HepG2 (cell line): ENCODE results near the gene PCDHA7. TPM values are rescaled to one million over a fixed set of nuclear protein-coding genes. Genes with fewer than 3 reads are reported as not detected.

ENCODE experiments used
- ATAC-seq: fragments of 200-7000 bp; cut with Tn5 transposase; 3 replicates; pipeline ENCODE4 v1.9.1; 2020; ENCODE audit warnings: mild to moderate bottlenecking, moderate library complexity
- BruUV-seq: library from RNA; stranded (reverse); fragments of 400-500 nt; replicated peaks from 2 replicates; lab custom pipeline; 2021; lab: Mats Ljungman, UMichigan
- CTCF ChIA-PET: fragments of 300-600 bp; formaldehyde crosslinking; extraction: SDS; loops from one replicate; lab custom pipeline; 2021; ENCODE audit warnings: low total read pairs, inconsistent platforms, low intra/inter-chr PET ratio; lab: Yijun Ruan, JAX
- POLR2A ChIA-PET: fragments of 350-600 bp; sonication (Branson Sonifier 250); formaldehyde crosslinking; loops from one replicate; lab custom pipeline; 2020; ENCODE audit warnings: antibody characterized with exemption, inconsistent platforms; lab: Yijun Ruan, JAX
- DNase-seq: peaks from one replicate; pipeline ENCODE4 v3.0.0-alpha.2; 2015; ENCODE audit warnings: low spot score
- FAIRE-seq: peaks from 3 replicates; lab custom pipeline; 2011; peaks lifted over from hg19 to GRCh38; lab: Jason Lieb, UNC
- H2AFZ ChIP-seq: one replicate; pipeline ENCODE4 v1.6.1; 2011; ENCODE audit warnings: low read length, inconsistent platforms
- H3K27ac ChIP-seq: fragments of 300-600 bp; 3 replicates; pipeline ENCODE4 v1.8.0; 2011; ENCODE audit warnings: mixed run types, mild to moderate bottlenecking, mixed read lengths, low read length, inconsistent platforms; ENCODE audit not compliant: insufficient read depth; ENCODE audit errors: extremely low read length
- H3K27me3 ChIP-seq, 2 experiments: fragments of 200-600 bp in 1 of 2; 2 replicates in 1 of 2; 3 replicates in 1 of 2; pipeline versions ENCODE4 v1.6.0 to v1.8.0; 2011; ENCODE audit warnings: low read length in 2 of 2, mild to moderate bottlenecking in 2 of 2, moderate library complexity in 2 of 2, inconsistent platforms in 1 of 2; ENCODE audit not compliant: insufficient read depth in 2 of 2, control insufficient read depth in 1 of 2
- H3K36me3 ChIP-seq, 2 experiments: fragments of 200-600 bp in 1 of 2; replicated peaks in 1 of 2; 2 replicates in 1 of 2; 3 replicates in 1 of 2; pipeline versions ENCODE4 v1.5.1 to v1.8.0; 2011; ENCODE audit warnings: low read length in 2 of 2, inconsistent platforms in 1 of 2; ENCODE audit not compliant: insufficient read depth in 2 of 2, control insufficient read depth in 1 of 2
- H3K4me1 ChIP-seq: 2 replicates; pipeline ENCODE4 v1.5.1; 2012; ENCODE audit warnings: low read length, inconsistent platforms; ENCODE audit not compliant: insufficient read depth
- H3K4me2 ChIP-seq: 2 replicates; pipeline ENCODE4 v1.6.0; 2011; ENCODE audit warnings: low read depth, low read length, inconsistent platforms
- H3K4me3 ChIP-seq, 3 experiments: fragments of 200-600 bp in 1 of 3; sonication (generic), shearing (Covaris generic) in 1 of 3; replicated peaks in 1 of 3; 2 replicates each; pipeline ENCODE4 v1.5.1; 2011 to 2016; ENCODE audit warnings: low read length in 3 of 3, inconsistent platforms in 2 of 3, low read depth in 2 of 3, mild to moderate bottlenecking in 2 of 3, control low read depth in 1 of 3, mixed read lengths in 1 of 3; ENCODE audit not compliant: insufficient read depth in 1 of 3
- H3K79me2 ChIP-seq: one replicate; pipeline ENCODE4 v1.6.1; 2011; ENCODE audit warnings: low read length, inconsistent platforms; ENCODE audit not compliant: insufficient read depth
- H3K9ac ChIP-seq: 2 replicates; pipeline ENCODE4 v1.6.0; 2011; ENCODE audit warnings: mild to moderate bottlenecking, low read depth, low read length, inconsistent platforms; ENCODE audit not compliant: insufficient read depth
- H3K9me3 ChIP-seq: 2 replicates; pipeline ENCODE4 v1.5.1; 2012; ENCODE audit warnings: mild to moderate bottlenecking, low read length
- H4K20me1 ChIP-seq: 2 replicates; pipeline ENCODE4 v1.6.0; 2011; ENCODE audit warnings: inconsistent platforms, mild to moderate bottlenecking, low read length, moderate library complexity; ENCODE audit not compliant: insufficient read depth
- ATF7 ChIP-seq, 2 experiments: fragments of 450-650 bp in 1 of 2; sonication (generic) in 1 of 2; formaldehyde crosslinking in 1 of 2; IDR thresholded peaks; 2 replicates each; pipeline versions ENCODE4 v1.4.0 to v1.6.1; 2016 to 2020; ENCODE audit warnings: antibody characterized with exemption in 1 of 2, mild to moderate bottlenecking in 1 of 2, missing genetic modification reagents in 1 of 2
- BHLHE40 ChIP-seq: IDR thresholded peaks from 2 replicates; pipeline ENCODE4 v1.6.1; 2011; ENCODE audit warnings: low read length, improper control_type of control experiment
- PRDM4 ChIP-seq: sonication (generic); formaldehyde crosslinking; IDR thresholded peaks from 2 replicates; pipeline ENCODE4 v1.9.0; 2021; ENCODE audit warnings: missing genetic modification reagents, borderline replicate concordance
- SAFB2 ChIP-seq: sonication (generic); formaldehyde crosslinking; IDR thresholded peaks from 2 replicates; pipeline ENCODE4 v1.5.1; 2020; ENCODE audit warnings: missing genetic modification reagents, low read depth, mild to moderate bottlenecking, borderline replicate concordance
- SUZ12 ChIP-seq: fragments of 150-350 bp; IDR thresholded peaks from 2 replicates; pipeline ENCODE4 v1.6.1; 2014; ENCODE audit warnings: low read depth, low read length
- ZBTB34 ChIP-seq: sonication (generic); formaldehyde crosslinking; IDR thresholded peaks from 2 replicates; pipeline ENCODE4 v1.8.0; 2022; ENCODE audit warnings: mild to moderate bottlenecking, missing genetic modification reagents
- ZNF614 ChIP-seq: IDR thresholded peaks from 2 replicates; pipeline ENCODE4 v1.6.1; 2018; ENCODE audit warnings: missing biosample characterization, missing genetic modification reagents, inconsistent platforms, borderline replicate concordance
- ZNF891 ChIP-seq: sonication (generic); formaldehyde crosslinking; IDR thresholded peaks from 2 replicates; pipeline ENCODE4 v1.5.0; 2020; ENCODE audit warnings: mild to moderate bottlenecking, missing genetic modification reagents
- WGBS: methylation state at CpG from one replicate; pipeline ENCODE4 v1.1.6; 2017; ENCODE audit warnings: low lambda C conversion rate; 5-methylcytosine and 5-hydroxymethylcytosine counted together
- in situ Hi-C: cut with HindIII; loops from 2 replicates; pipeline ENCODE4 v1.10.0; 2017; ENCODE audit warnings: low pct_unique_long_range_greater_than_20kb; ENCODE audit not compliant: extremely low pct_ligation_motif_present
- intact Hi-C: fragments of 100-400 bp; cut with micrococcal nuclease; formaldehyde crosslinking; loops from one replicate; pipeline ENCODE4 v1.10.0; 2022; ENCODE audit not compliant: unreplicated experiment
- polyA plus RNA-seq, 8 experiments: library from polyadenylated mRNA; depleted of rRNA in 3 of 8; stranded (reverse) in 7 of 8; unstranded in 1 of 8; fragments of >200 nt; fragmentation: Illumina TruSeq in 4 of 8; extraction: Trizol in 4 of 8; gene quantifications; 2 replicates each; pipeline versions ENCODE4 v1.2.1 to v1.2.3, GENCODE V29; 2011 to 2016; ENCODE audit warnings: low read depth in 4 of 8, missing spikeins in 1 of 8, mixed read lengths in 1 of 8; ENCODE audit not compliant: insufficient read depth in 1 of 8
- total RNA-seq, 5 experiments: library from RNA; depleted of rRNA; stranded (reverse); fragments of >200 nt; fragmentation: Illumina TruSeq; extraction: Trizol; gene quantifications; 2 replicates each; pipeline ENCODE4 v1.2.3, GENCODE V29; 2016; ENCODE audit warnings: low read depth in 1 of 5
- TF ChIP-seq, protein P1 (sequence below): sonication (generic); formaldehyde crosslinking; IDR thresholded peaks from 2 replicates; pipeline ENCODE4 v1.4.0; 2020; ENCODE audit warnings: missing genetic modification reagents
- TF ChIP-seq, protein P2 (sequence below): sonication (generic); formaldehyde crosslinking; IDR thresholded peaks from 2 replicates; pipeline ENCODE4 v1.4.0; 2020; ENCODE audit warnings: missing genetic modification reagents
- TF ChIP-seq, protein P3 (sequence below): sonication (generic); formaldehyde crosslinking; IDR thresholded peaks from 2 replicates; pipeline ENCODE4 v1.4.0; 2020; ENCODE audit warnings: mild to moderate bottlenecking, missing genetic modification reagents

The PCDHA7 gene
- total and polyA plus RNA-seq, 2 of the 13 experiments (the other 11 are each of a cell fraction or from before 2014, with no cell fraction given): 0.49 to 0.53 TPM

DNA sequence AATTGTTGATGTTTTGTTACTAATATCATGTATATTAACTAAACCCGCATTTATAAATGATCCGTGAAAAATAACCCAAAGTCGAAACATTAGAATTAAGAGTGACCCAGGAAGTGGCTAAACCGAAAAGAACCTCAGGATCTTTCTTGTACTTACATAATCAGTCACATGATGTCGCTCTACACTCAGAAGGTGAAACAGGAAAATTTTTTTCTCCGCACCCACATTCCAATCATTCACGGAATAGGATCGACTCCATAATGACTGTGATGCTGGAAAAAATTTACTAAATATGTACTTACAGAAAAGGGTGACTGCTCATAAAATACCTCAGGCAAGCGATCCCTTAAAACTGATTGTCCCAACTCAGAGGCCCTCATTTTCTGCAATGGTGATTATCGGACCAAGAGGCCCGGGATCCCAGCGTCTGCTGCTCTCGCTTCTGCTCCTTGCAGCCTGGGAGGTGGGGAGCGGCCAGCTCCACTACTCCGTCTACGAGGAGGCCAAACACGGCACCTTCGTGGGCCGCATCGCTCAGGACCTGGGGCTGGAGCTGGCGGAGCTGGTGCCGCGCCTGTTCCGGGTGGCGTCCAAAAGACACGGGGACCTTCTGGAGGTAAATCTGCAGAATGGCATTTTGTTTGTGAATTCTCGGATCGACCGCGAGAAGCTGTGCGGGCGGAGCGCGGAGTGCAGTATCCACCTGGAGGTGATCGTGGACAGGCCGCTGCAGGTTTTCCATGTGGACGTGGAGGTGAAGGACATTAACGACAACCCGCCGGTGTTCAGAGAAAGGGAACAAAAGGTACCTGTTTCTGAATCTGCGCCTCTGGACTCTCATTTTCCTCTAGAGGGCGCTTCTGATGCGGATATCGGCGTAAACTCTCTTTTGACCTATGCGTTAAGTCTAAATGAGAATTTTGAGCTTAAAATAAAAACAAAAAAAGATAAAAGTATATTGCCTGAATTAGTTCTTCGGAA, 41.3 kb downstream of the PCDHA7 start, which contains the start of gene PCDHA12:
Gene PCDHA12, plus strand, starts transcription at position 224 of the 981 bp plus-strand sequence. Its CDS starts 165 bp downstream, at position 389.
- intact Hi-C loops: no loop called here
- no peaks in the 10 kb centered on the region for H4K20me1 ChIP-seq
- H3K4me1 ChIP-seq: no peaks in the 10 kb centered on the region
- no peak for ATAC-seq
- POLR2A ChIA-PET: no interaction called here
- no peak within 1 kb of the TSS for H2AFZ ChIP-seq
- H3K27me3 ChIP-seq: no peaks in the 10 kb centered on the region
- H3K4me2 ChIP-seq: no peak within 1 kb of the TSS
- CTCF ChIA-PET: no interaction called here
- no peaks in the 10 kb centered on the region for H3K9me3 ChIP-seq
- BruUV-seq: no TSS peak
- H3K4me3 ChIP-seq: no peak within 1 kb of the TSS
- no peaks in the 10 kb centered on the region for H3K79me2 ChIP-seq
- in situ Hi-C loops: no loop called here
- DNase-seq: no peak
- FAIRE-seq: no peak
- WGBS: 65% methylated on average over 45 of the region's 47 CpGs
- no peak within 1 kb of the TSS for H3K27ac ChIP-seq
- H3K9ac ChIP-seq: no peak within 1 kb of the TSS
- H3K36me3 ChIP-seq: no peaks in the 10 kb centered on the region
- TF ChIP-seq ZNF614 (CRISPR knock-in tag) (no peak), ATF7 (IDR thresholded peaks at IDR 0.05) (no peak), ATF7 (CRISPR knock-in tag; IDR thresholded peaks at IDR 0.05) (no peak), BHLHE40 (no peak), PRDM4 (no peak), ZBTB34 (no peak), SUZ12 (no peak), SAFB2 (no peak), ZNF891 (CRISPR knock-in tag) (no peak)
- TF ChIP-seq, protein P1, sequence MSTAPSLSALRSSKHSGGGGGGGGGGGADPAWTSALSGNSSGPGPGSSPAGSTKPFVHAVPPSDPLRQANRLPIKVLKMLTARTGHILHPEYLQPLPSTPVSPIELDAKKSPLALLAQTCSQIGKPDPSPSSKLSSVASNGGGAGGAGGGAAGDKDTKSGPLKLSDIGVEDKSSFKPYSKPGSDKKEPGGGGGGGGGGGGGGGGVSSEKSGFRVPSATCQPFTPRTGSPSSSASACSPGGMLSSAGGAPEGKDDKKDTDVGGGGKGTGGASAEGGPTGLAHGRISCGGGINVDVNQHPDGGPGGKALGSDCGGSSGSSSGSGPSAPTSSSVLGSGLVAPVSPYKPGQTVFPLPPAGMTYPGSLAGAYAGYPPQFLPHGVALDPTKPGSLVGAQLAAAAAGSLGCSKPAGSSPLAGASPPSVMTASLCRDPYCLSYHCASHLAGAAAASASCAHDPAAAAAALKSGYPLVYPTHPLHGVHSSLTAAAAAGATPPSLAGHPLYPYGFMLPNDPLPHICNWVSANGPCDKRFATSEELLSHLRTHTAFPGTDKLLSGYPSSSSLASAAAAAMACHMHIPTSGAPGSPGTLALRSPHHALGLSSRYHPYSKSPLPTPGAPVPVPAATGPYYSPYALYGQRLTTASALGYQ (CRISPR knock-in tag): no peak
- TF ChIP-seq, protein P2, sequence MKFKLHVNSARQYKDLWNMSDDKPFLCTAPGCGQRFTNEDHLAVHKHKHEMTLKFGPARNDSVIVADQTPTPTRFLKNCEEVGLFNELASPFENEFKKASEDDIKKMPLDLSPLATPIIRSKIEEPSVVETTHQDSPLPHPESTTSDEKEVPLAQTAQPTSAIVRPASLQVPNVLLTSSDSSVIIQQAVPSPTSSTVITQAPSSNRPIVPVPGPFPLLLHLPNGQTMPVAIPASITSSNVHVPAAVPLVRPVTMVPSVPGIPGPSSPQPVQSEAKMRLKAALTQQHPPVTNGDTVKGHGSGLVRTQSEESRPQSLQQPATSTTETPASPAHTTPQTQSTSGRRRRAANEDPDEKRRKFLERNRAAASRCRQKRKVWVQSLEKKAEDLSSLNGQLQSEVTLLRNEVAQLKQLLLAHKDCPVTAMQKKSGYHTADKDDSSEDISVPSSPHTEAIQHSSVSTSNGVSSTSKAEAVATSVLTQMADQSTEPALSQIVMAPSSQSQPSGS: no peak
- TF ChIP-seq, protein P3, sequence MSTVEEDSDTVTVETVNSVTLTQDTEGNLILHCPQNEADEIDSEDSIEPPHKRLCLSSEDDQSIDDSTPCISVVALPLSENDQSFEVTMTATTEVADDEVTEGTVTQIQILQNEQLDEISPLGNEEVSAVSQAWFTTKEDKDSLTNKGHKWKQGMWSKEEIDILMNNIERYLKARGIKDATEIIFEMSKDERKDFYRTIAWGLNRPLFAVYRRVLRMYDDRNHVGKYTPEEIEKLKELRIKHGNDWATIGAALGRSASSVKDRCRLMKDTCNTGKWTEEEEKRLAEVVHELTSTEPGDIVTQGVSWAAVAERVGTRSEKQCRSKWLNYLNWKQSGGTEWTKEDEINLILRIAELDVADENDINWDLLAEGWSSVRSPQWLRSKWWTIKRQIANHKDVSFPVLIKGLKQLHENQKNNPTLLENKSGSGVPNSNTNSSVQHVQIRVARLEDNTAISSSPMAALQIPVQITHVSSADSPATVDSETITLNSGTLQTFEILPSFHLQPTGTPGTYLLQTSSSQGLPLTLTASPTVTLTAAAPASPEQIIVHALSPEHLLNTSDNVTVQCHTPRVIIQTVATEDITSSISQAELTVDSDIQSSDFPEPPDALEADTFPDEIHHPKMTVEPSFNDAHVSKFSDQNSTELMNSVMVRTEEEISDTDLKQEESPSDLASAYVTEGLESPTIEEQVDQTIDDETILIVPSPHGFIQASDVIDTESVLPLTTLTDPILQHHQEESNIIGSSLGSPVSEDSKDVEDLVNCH (CRISPR knock-in tag): no peak
